GM19043 (cell line): Measurements from ENCODE around the gene ADORA1.

Source experiments
- ATAC-seq: cut with Tn5 transposase; IDR thresholded peaks from one replicate; pipeline ENCODE4 v1.9.1; 2021; ENCODE audit warnings: low read depth; ENCODE audit not compliant: unreplicated experiment

Gene ADORA1

DNA sequence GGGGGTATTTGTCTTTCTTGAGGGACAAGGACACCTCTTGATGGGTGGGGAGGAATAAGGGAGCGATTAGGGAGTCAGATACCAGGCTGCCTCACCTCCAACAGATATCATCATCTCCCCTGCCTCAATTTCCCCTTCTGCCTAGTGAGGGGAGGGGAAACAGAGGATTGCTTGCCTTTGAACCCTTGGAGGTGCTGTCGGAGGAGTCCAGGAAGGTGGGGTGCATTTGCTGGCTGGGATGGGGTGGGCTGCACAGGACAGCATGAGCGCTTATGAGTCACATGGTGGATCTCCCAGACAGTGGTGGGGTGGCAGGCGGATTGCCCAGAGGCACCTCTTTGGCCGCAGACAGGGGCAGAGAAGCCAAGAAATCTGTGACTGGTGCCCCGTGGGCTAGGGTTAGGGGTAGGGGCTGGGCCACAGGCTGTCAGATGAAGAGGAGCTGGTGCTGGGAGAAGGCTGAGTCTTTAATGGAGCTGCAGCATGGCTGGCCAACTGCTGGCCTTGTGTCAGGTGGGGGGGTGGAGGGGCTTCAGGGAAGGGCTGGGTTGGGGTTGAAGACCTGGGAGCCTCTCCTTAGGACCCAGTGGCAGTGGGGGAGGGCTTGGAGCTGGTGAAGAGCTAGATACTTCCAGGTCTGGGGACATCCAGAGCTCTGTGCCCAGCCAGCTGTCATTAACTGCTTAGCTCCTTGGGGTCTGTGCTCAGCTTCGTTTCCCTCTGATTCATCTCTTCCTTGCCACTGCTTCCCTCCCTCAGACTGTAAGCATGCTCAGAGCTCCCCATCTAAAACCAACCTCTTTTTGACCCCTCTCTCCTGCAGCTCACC lies 7.0 kb upstream of the ADORA1 start:
- no peak for ATAC-seq

- no peak for ATAC-seq
Observed at GRCh38 chr1:203121186-203122015, 6.1 kb upstream of the ADORA1 start.

DNA sequence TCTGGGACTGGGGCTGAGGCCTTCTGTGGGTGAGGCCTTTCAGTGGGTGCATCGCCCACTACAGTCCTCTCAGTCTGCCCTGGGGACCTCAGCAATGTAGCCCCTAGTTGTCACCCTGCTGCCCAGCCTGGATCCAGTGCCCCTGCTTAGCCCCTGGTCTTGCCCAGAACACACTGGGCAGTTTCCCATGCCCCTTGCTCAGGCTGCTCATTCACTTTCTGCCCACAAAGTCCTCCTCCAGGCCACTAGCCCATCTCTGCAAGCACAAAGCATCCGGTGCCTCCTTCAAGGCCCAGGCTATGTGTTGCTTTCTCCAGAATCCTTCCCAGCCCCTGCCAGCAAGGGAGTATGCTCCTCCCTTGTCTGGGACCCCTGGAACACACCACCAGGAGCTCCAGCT lies 5.4 kb upstream of the ADORA1 start:
- no peak for ATAC-seq

DNA sequence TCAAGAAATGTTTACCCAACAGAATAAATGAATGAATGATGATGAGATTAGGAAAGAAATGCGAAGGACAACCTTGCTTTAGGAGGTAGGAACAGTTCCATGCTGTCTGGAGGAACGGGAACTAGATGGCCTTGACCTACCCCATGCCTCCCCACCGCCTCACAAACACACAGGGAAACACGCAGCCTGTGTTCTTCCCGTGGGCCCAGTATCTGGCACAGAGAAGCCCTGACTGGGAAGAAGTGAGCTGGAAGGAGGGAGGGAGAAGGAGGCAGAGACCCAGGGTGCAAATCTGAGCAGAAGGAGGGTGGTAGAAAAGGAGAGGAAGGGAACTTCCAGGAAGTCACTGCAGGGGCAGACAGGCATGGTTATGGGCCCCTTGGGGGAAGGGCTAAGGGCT lies 3.5 kb upstream of the ADORA1 start:
- no peak for ATAC-seq

DNA sequence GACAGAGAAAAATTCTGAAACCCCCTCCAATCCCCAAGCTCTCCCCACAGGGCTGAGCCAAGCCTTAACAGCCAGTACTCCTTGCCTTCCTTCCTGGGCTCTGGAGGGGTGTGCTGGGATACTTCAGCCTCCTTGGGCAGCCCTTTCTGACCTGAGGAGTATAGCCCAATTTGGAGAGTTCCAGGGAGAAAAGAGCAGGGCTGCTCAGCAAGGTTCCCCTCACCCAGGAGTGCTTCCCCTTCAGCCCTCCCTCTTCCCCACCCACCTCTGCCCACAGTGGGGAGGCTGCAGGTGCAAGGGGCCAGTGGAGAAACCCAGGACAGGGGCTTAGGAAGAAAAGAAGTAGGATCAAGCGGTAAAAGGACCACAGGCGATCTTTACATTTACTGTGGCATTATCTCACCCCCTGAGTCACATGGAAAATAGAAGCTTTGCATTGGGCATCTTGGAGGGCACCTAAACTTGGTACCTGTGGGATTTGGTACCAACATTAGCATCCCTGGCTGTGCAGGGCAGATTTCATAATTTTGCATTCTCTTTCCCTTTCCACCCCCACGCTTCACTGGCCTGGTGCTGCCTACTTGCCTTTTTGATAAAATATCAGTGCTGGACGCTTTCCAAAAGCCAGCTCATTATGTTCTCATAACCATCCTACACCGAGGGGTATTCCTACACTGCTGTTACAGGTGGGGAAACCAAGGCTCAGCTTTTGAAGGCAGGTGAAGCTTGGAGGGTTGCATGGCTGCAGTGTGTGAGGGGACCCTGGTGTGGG lies 2.8 kb upstream of the ADORA1 start:
- ATAC-seq, result no peak

DNA sequence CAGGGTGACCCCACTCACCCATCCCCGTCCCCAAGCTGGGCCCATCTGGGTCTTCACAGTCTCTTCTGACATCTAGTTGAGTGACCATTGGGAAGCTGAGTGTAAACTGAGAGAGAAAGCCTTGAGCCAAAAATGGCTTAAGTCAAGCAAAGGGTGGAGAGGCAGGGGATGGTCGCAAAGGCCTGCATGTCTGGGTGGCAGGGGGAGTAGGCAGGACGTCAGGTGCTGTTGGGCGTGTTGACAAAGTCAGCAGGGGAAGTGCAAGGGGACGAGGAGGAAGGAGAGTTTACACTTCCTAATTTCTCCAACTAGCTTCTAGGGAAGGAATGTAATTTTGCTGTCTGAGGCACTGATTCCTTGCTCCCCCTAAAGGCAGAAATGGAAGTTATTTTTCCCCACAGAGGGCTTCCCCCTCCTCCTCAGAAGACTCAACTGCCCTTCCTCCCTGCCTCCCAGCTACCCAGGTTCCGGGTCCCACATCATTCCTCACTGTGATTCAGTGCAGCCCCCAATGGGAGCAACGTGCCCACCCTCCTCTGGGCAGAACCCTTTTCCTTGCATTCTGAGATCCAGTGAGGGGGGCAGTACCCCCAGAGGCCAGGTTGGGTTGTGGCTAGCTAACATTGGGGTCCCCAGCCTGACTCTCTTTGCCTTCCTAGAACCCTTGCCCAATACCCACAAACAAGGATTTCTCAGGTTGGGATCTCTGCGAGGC lies 1.2 kb upstream of the ADORA1 start:
- ATAC-seq, result no peak

DNA sequence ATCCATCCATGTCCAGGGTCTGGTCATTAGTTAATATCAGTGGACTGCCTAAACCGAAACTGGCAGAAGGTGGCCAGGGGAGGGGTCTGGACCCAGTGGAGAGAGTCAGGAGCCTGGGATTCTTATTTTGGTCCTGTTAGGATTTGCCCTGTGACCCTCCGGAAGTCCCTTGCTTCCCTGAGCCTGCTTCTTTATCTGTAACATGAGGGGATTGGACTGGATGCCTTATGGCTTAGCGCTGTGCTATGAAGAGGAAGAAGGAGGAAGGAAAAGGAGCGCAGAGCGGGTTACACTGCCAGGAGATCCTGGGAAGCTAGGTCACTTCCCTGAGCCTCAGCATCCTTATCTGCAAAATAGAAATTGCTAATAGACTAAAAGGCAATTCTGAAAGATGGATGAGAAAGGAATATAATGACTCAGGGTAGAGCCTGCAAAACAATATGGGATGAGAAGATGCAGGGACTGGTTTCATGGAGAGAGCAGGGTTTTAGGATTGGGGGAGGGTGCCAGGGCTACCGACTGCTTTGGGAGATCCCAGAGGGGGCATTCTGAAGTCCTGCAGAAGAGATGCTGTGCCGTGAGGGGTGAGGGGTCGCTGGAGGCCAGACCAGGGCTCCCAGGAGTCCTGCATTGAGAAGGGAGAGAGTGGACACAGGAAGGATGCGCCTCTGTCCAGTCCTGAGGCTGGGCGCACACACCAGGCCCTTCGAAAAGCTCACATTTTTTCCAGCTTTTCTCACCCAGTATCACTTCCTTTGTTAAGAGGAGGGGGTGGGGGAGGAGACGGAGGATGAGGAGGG lies 460 bp upstream of the ADORA1 start:
- no peak for ATAC-seq

DNA sequence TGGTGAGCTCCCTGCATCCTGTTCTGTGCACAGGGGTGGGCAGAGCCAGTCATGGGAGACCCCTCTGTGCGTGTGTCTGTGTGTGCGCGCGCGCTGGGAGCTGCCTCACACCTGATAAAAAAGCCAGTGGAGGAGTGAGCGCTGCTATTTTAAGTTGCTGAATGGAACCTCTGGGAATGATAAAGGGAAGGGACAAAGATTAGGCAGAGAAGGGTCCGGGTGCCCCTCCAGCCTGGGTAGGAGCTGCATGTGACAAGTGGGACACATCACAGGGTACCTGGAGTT lies 847 bp downstream of the ADORA1 start:
- ATAC-seq, result no peak

GRCh38 chr1:203128716-203129500 lies 1.4 kb downstream of the ADORA1 start:
- no peak for ATAC-seq

DNA sequence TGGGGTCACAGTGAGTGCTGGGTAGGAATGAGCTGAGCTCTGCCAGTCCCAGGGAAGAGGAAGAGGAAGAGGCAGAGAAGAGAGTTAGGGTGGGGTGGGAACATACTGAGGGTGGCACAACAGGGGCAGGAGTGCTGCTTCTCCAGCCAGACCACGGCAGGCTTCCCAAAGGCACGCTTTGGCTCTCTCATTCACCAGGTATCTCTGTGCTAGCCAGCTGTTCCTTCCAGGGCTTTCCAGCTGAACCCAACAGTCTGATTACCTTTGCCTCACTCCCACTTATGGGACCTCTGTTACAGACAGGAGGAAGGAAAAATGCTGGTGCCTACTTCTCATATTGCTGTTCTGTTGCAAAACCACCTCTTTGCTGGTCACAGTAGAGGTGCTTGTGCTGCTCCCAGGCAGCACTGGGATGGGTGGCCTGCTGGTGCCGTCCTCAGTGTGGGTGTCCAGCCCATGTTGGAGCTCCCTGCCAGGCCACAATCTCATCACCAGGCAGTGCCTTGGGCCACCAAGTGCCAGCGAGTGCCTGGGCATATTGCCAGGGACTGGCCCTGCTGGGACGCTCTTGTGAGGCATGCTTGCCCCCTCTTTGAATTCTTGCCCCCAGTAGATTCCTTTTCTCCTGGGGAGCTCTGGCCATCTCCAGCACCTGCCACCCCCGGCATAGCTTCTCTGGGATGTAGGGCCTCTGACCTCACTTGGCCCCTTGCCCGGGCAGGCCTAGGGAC lies 2.1 kb downstream of the ADORA1 start:
- ATAC-seq, result no peak

DNA sequence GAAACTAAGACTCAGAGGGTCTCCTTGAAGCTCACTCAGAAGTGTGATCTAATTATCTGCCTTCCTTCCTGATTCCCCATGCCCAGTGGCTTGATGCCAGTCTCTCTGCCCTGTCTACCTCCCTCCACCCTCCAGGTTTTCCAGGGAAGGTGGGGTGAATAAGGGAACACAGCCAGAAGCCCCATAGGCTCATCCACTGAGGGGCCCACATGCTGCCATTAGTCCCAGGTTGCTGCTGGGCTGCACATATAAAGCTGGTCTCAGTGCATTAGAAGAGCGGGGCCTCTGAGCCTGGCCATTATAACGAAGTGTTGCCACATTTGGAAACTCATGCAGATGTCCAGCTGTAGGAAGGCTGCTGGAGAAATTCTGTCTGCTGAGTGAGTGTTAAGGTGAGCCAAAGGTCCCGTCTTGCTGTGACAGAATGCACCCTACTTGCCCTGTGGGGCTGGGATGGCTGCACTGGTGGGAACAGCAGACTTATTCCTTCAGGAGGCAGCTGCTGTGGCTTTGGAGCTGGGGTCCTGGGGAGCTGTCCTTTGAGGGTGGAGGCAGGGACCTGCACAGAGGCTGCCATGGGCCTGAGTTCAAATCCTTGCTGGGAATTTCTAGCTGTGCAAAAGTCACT lies 2.9 kb downstream of the ADORA1 start:
- ATAC-seq, result no peak

GRCh38 chr1:203131548-203132200 lies 4.1 kb downstream of the ADORA1 start:
- ATAC-seq, result no peak

DNA sequence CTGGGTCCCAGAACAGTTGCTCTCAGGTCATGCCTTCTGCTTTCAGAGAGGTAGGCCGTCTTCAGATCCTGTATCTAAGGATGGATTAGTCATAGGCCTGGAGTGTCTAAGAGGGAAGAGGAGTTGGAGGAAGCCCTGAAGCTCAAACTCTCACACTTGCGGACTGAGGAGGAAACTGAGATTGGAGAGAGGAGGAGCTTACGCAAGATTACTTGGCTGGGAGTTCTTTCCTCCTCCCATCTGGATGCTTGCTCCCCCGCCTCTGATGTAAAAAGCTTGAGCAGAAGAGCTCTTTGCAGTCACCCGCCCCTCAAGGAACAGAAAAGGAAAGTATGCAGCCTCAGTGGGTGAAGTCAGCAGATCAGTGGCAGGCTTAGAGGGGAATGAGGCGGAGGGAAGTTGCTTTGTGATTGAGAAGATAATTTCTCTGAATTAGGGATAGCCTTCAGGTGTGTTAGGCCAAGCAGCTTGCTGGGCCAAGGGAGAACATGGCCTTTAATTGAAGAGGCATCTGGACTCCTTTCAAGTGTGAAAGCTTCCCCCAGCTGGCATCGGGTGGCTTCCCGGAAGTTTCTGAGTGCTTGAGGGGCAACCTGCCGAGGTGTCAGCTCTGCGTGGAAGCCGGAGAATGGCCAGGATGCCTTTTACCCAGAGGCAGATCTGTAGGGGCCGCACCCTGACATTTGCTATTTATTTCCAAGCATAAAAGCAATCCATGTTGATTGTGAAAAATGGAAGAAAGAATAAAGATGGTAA lies 6.6 kb downstream of the ADORA1 start:
- no peak for ATAC-seq

GRCh38 chr1:203135636-203136305 lies 8.2 kb downstream of the ADORA1 start:
- no peak for ATAC-seq

- ATAC-seq, result no peak
Observed at GRCh38 chr1:203136409-203137042, 9.0 kb downstream of the ADORA1 start.

- no peak for ATAC-seq
Observed at GRCh38 chr1:203137324-203137723, 9.8 kb downstream of the ADORA1 start.
